VCaP (cell line): ENCODE data around the gene ACTN2.

Experiments used
- H3K27ac ChIP-seq: fragments of 450-650 bp; 2 replicates; pipeline ENCODE4 v1.5.1; 2017
- CTCF ChIP-seq: fragments of 450-650 bp; conservative IDR thresholded peaks from 2 replicates; pipeline ENCODE4 v1.5.1; 2017; ENCODE audit warnings: mild to moderate bottlenecking, moderate library complexity

Gene ACTN2

GRCh38 chr1:236734141-236734765, 48.0 kb downstream of the ACTN2 start:
- H3K27ac ChIP-seq = no peak overlapping the region
- TF ChIP-seq CTCF = no peak

GRCh38 chr1:236736761-236737160, 50.5 kb downstream of the ACTN2 start:
- no peak for TF ChIP-seq CTCF
- H3K27ac ChIP-seq = no peak overlapping the region

GRCh38 chr1:236741753-236742152, 55.5 kb downstream of the ACTN2 start:
- no peak for TF ChIP-seq CTCF
- H3K27ac ChIP-seq = no peak overlapping the region

- no peak overlapping the region for H3K27ac ChIP-seq
- no peak for TF ChIP-seq CTCF
Observed at GRCh38 chr1:236742421-236743160, 56.3 kb downstream of the ACTN2 start.

- TF ChIP-seq CTCF = no peak
- H3K27ac ChIP-seq = no peak overlapping the region
Observed at GRCh38 chr1:236744533-236744932, 58.2 kb downstream of the ACTN2 start.

GRCh38 chr1:236746785-236747184, 60.5 kb downstream of the ACTN2 start:
- H3K27ac ChIP-seq = no peak overlapping the region
- no peak for TF ChIP-seq CTCF

GRCh38 chr1:236747311-236747985, 61.1 kb downstream of the ACTN2 start:
- no peak for TF ChIP-seq CTCF

More at GRCh38 chr1:236747311-236747985, 61.1 kb downstream of the ACTN2 start:
- H3K27ac ChIP-seq = no peak overlapping the region
